Fibroblast of pulmonary artery (primary cell): ENCODE data around the gene HAS3.
A peak's percentile ranks its signal among the peaks of the same experiment; 100 is the strongest.

ENCODE experiments used
- DNase-seq: peaks from one replicate; pipeline ENCODE4 v3.0.0-alpha.2; 2010; ENCODE audit warnings: low read depth
- H3K4me3 ChIP-seq: replicated peaks from 2 replicates; pipeline ENCODE4 v1.5.1; 2011; ENCODE audit warnings: low read depth, mild to moderate bottlenecking, control low read depth, low read length, moderate library complexity
- CTCF ChIP-seq: IDR thresholded peaks from 2 replicates; pipeline ENCODE4 v1.5.1; 2011; ENCODE audit warnings: mild to moderate bottlenecking, control low read depth, low read length, inconsistent platforms; ENCODE audit errors: missing control alignments

Gene HAS3

GRCh38 chr16:69089091-69089910, 16.2 kb upstream of the HAS3 start:
- TF ChIP-seq CTCF, result no peak
- no peak overlapping the region for H3K4me3 ChIP-seq
- no peak for DNase-seq

GRCh38 chr16:69093974-69094373, 11.5 kb upstream of the HAS3 start:
- H3K4me3 ChIP-seq, result no peak overlapping the region
- no peak for TF ChIP-seq CTCF
- DNase-seq, result no peak

DNA sequence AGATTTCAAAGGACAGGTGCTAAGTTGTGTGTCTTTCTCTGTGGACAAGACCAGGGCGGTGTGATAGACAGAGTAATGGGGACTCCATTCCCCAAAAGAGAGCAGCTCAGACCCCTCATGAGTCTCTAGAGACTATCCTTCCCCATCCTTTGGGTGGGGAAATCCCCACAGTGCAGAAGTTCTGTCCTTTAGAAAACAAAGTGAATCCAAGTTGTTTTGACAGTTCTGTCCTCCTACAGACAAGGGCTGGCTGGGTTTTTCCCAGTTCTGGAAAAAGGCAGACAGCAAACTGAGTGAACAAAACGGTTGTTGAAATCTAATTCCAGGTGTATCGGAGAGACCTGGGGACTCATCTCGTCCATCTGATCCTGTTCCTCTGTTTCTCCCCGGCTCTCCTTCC, 11.0 kb upstream of the HAS3 start:
- DNase-seq, result no peak
- no peak overlapping the region for H3K4me3 ChIP-seq
- TF ChIP-seq CTCF, result no peak

- H3K4me3 ChIP-seq, result no peak overlapping the region
- no peak for TF ChIP-seq CTCF
- no peak for DNase-seq
These were observed 10.3 kb upstream of the HAS3 start for GRCh38 chr16:69095193-69095592.

DNA sequence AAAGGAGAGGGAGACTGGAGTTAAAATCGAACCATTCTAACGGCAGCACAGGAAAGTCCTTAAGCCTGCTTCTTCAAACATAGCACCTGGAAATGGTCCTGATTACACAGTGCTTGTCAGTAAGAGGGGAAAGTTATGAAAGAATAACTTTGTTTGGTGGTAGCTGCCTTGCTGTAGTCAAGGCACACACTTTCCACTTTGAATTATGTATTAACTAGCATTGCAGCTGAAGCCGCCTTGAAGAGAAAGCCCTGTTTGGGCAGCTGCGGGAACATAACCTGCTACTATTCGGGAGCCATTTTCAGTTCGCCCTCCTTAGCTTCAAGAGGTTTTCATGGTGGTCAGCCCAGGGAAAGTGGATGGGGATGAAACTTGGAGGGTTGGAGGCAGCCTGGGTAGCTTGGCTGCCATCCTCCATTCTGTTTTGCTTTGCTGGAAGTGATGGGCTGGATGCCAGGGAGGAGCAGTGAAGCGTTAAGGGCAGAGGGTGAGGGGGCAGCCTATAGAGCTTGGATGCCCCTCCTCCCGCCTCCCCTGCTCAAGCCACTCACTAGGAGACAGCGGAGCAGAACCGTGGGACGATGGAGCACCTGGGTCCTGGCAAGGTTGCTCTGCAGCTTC, 5.3 kb upstream of the HAS3 start:
- TF ChIP-seq CTCF, result no peak
- H3K4me3 ChIP-seq, result no peak overlapping the region
- no peak for DNase-seq

GRCh38 chr16:69106491-69107315, 1.2 kb downstream of the HAS3 start:
- no peak for DNase-seq
- peak overlapping the region; percentile 51 for H3K4me3 ChIP-seq
- TF ChIP-seq CTCF, result no peak
